Neural progenitor cell (in vitro differentiated cells): ENCODE results near the gene THEM4.

Experiments used
- CTCF ChIP-seq: fragments of 200-600 bp; sonication (generic); IDR thresholded peaks from 2 replicates; pipeline ENCODE4 v1.5.1; 2017; ENCODE audit warnings: antibody characterized with exemption, mild to moderate bottlenecking
- EZH2phosphoT487 ChIP-seq: fragments of 200-600 bp; sonication (generic); IDR thresholded peaks from 2 replicates; pipeline ENCODE4 v1.6.1; 2017; ENCODE audit warnings: antibody characterized with exemption

- TF ChIP-seq CTCF (no peak), EZH2phosphoT487 (no peak)
Observed at GRCh38 chr1:151829352-151830046, 79.8 kb downstream of the THEM4 start.
